ENCODE measurements around the gene CARD11.

GRCh38 chr7:2909043-2909442, 134.6 kb downstream of the CARD11 start:
- TF ChIP-seq CTCF (conservative IDR thresholded peaks at IDR 0.05 in 1 of 2, IDR thresholded peaks at IDR 0.05 in 1 of 2; ENCODE audit: extremely low read depth in 1 of 2, insufficient read depth in 1 of 2, low read depth in 1 of 2, low read length in 2 of 2) = no peak
- no peak for TF ChIP-seq EZH2 (IDR thresholded peaks at IDR 0.05; ENCODE audit: borderline replicate concordance, low read length)
